ENCODE data around the gene IGF2BP2.

IGF2BP2 gene

GRCh38 chr3:185746470-185746869 lies 78.4 kb downstream of the IGF2BP2 start:
- no peak for DNase-seq (ENCODE audit: low read depth)
- no peak overlapping the region for H3K4me3 ChIP-seq (ENCODE audit: low read depth, low read length)
- TF ChIP-seq, protein P1, sequence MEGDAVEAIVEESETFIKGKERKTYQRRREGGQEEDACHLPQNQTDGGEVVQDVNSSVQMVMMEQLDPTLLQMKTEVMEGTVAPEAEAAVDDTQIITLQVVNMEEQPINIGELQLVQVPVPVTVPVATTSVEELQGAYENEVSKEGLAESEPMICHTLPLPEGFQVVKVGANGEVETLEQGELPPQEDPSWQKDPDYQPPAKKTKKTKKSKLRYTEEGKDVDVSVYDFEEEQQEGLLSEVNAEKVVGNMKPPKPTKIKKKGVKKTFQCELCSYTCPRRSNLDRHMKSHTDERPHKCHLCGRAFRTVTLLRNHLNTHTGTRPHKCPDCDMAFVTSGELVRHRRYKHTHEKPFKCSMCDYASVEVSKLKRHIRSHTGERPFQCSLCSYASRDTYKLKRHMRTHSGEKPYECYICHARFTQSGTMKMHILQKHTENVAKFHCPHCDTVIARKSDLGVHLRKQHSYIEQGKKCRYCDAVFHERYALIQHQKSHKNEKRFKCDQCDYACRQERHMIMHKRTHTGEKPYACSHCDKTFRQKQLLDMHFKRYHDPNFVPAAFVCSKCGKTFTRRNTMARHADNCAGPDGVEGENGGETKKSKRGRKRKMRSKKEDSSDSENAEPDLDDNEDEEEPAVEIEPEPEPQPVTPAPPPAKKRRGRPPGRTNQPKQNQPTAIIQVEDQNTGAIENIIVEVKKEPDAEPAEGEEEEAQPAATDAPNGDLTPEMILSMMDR (IDR thresholded peaks at IDR 0.05; ENCODE audit: insufficient read depth, low read depth, low read length, missing control alignments): no peak

- no peak overlapping the region for H3K4me3 ChIP-seq (ENCODE audit: low read depth, low read length)
- DNase-seq (ENCODE audit: low read depth): peak; percentile 70
- TF ChIP-seq, protein P1 (IDR thresholded peaks at IDR 0.05; ENCODE audit: insufficient read depth, low read depth, low read length, missing control alignments): no peak
Observed at GRCh38 chr3:185744997-185745843, 79.6 kb downstream of the IGF2BP2 start.

GRCh38 chr3:185741586-185741985 lies 83.3 kb downstream of the IGF2BP2 start:
- TF ChIP-seq, protein P1 (IDR thresholded peaks at IDR 0.05; ENCODE audit: insufficient read depth, low read depth, low read length, missing control alignments): no peak
- no peak overlapping the region for H3K4me3 ChIP-seq (ENCODE audit: low read depth, low read length)
- DNase-seq (ENCODE audit: low read depth): no peak

- no peak for DNase-seq (ENCODE audit: low read depth)
- no peak overlapping the region for H3K4me3 ChIP-seq (ENCODE audit: low read depth, low read length)
- TF ChIP-seq, protein P1 (IDR thresholded peaks at IDR 0.05; ENCODE audit: insufficient read depth, low read depth, low read length, missing control alignments): no peak
Observed at GRCh38 chr3:185740133-185740532, 84.7 kb downstream of the IGF2BP2 start.

GRCh38 chr3:185739264-185739701 lies 85.6 kb downstream of the IGF2BP2 start:
- TF ChIP-seq, protein P1 (IDR thresholded peaks at IDR 0.05; ENCODE audit: insufficient read depth, low read depth, low read length, missing control alignments): no peak
- H3K4me3 ChIP-seq (ENCODE audit: low read depth, low read length): no peak overlapping the region
- no peak for DNase-seq (ENCODE audit: low read depth)

GRCh38 chr3:185737740-185738680 lies 86.8 kb downstream of the IGF2BP2 start:
- H3K4me3 ChIP-seq (ENCODE audit: low read depth, low read length): no peak overlapping the region
- no peak for DNase-seq (ENCODE audit: low read depth)
- TF ChIP-seq, protein P1 (IDR thresholded peaks at IDR 0.05; ENCODE audit: insufficient read depth, low read depth, low read length, missing control alignments): no peak
